Fibroblast of skin of right quadriceps (primary cell): ENCODE results near the gene CNPY1.
"Not testable (repeated sequence)": the region's sequence is repeated elsewhere in the genome, so short reads cannot be mapped to it uniquely, and the experiment has no call there.

ENCODE experiments used
- DNase-seq: peaks from one replicate; pipeline ENCODE4 v3.0.0-alpha.2; 2013

The CNPY1 gene

DNA sequence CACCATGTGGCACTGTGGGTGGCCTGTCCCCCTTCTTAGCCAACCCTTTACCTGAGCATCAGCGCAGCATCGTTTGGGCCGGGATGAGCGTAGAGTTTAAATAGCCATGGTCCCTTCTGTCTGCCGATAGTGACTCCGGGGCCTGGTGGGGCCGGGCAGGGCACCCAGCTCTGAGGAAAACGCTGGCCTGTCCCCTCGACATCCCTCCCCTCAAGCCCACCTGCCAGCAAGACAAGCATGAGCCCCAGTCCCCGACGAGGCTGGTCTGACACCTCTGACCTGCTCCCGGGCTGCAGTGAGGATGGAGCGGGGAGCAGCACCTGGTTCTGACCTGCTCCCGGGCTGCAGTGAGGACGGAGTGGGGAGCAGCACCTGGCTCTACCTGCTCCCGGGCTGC is 31.1 kb upstream of the CNPY1 start:
- DNase-seq, result no peak

- no peak for DNase-seq
These were observed 30.6 kb upstream of the CNPY1 start for GRCh38 chr7:155576900-155577508.

- no peak for DNase-seq
These were observed 30.1 kb upstream of the CNPY1 start for GRCh38 chr7:155576416-155576815.

DNA sequence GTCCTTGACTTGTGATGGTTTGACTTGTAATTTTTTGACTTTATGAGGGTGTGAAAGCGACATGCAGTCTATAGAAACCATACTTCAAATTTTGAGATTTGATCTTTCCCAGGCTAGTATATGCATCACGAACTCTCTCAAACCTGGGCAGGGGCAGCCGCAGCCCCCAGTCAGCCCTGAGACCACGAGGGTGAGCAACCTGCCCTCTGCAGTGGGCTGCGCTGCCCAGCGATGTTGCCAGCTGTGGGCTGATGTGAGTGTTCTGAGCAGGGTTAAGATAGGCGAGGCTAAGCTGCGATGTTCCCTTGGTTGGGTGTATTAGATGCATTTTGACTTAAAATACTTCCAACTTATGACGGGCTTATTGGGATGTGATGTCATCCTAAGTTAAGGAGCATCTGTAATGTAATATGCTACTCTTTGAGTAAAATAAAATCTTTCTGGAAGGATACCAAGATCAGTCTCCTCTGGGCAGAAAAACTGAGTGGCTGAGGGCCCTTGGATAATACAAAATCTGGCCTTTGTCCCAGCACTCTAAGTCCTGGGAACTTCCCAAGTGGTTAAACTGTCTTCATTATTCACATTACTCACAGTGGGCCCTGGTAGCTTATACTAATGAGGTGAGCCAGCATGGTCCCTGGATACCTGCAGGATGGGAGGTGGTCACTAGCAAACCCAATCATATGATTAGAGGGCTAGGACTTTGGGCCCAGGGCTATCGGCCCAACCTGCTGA is 28.4 kb upstream of the CNPY1 start:
- DNase-seq, result no peak

- no peak for DNase-seq
These were observed 25.4 kb upstream of the CNPY1 start for GRCh38 chr7:155571581-155572345.

- DNase-seq, result no peak
These were observed 24.6 kb upstream of the CNPY1 start for GRCh38 chr7:155570991-155571390.

GRCh38 chr7:155570171-155570958 is 24.0 kb upstream of the CNPY1 start:
- no peak for DNase-seq

- no peak for DNase-seq
These were observed 23.3 kb upstream of the CNPY1 start for GRCh38 chr7:155569681-155570080.

DNA sequence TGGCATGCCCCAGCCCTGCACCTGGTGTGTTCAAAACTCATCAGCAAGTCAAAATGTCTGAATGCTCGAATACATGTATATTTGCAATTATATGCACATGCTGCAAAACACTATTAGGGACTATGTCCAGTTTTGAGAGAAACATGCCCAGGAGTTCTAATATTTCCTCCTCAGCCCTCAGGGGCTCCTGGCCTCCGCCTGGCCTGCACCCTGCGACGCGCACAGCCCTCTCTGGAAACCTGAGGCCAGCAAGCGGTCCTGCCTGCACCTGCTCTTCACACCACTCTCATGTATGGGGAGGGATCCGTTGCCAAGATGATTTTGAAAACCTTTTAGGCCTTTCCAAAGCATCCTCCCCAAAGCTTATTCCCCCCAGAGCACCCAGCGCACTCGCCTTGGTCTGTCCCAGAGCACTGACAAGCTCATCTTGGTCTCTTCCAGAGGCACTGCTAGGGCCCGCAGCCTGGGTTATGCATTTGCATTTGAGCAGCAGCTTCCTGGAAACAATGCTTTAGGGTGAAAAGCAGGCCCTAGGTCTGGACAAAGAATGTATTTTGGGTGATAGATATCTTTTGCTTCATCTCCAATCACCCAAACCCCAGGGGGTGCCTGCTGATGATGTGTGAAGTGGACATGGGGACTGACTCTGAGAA is 22.6 kb upstream of the CNPY1 start:
- no peak for DNase-seq

DNA sequence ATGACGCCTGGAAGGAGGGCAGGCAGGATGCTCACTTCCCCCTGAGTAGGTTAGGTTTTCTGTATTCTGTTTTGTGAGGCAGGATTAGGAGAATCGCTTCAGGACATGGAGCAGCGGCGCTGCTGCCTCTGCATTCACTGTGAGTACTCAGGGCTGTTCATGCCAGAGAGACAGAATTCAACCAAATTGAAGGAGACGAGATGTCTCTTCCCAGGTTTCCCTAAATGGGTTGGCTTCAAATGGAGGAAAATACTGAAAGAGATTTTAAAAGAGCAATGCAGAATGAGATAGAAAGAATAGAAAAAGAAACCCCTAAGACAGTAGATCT is 21.9 kb upstream of the CNPY1 start:
- no peak for DNase-seq

DNA sequence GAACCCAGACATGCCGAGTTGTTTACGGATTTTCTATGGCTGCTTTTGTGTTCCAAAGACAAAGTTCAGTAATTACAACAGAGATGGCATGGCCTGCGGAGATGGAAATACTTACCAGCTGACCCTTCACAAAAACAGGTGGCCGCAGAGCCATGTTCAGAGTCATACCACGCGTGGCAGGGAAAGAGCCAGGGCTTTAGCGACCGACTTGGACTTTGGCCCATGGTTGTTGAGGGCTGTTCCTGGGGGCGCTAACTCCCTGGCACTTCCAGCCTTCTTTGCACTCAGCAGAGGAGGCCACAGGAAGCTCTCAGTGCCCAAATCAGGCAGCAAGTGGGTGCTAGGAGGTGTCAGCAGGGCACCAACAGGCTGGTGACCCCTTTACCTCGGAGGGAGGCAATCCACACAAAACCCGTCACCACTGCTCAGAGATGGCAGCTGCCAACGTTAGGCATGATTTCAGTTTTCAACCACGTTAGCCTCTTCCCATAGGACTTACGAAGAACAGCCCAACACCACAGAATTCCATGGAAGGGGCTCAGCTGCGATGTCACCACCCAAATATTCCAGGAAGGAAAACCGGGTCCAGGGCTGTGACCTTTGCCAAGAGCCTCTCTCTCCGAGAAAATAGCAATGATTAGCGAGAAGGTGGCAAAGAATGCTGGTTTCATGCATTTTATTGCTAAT is 21.4 kb upstream of the CNPY1 start:
- no peak for DNase-seq

GRCh38 chr7:155566011-155566836 is 19.9 kb upstream of the CNPY1 start:
- DNase-seq, result no peak

- no peak for DNase-seq
These were observed 19.2 kb upstream of the CNPY1 start for GRCh38 chr7:155565596-155565995.

GRCh38 chr7:155562976-155563375 is 16.6 kb upstream of the CNPY1 start:
- not testable (repeated sequence) for DNase-seq

DNA sequence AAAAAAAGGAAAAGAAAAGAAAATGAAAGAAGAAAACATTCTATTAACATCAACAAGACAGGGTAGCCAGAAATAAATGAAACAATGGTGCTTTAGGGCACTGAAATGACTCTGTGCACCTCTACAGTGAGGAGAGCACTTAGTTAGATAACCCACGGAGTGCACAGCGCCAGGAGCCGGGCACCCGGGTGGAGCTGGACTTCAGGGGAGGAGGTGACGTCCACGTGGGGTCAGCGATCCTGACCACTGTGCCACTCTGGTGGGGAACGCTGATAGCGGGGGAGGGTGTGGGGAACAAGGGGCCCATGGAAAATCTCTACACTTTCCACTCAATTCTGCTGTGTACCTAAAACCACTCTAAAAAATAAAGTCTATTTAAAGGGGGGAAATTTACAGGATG is 15.7 kb upstream of the CNPY1 start:
- no peak for DNase-seq

- no peak for DNase-seq
These were observed 14.8 kb upstream of the CNPY1 start for GRCh38 chr7:155560982-155561686.

DNA sequence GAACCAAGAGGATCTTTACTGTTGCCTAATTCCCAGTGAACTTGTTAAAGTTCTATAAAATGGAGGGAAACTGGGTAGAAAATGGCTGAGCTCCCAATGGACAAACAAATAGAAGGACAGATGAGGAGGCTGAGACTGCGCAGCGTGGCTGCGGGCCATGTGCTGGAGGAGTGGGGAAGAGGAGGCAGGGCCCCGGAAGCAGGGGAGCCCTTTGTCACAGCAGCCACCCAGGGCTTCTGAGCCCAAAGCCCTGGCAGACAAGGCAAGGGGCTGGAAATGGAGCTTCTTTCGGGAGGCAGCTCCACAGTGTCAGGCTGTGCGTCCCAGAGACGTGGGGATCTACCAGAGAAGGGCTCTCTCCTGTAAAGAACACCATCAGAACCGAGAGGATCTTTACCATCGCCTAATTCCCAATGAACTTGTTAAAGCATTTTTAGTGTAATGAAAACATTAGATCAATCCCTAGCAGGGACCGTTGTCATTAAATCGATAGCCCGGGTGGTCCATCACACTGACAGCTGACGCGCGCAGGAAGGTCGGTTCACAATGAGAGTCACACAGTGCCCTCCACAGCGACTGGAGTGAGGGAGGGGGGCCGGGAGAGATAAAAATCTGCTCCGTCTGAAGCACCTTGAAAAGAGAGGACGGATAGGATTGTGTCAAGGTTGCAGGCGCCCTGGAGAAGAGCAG is 14.0 kb upstream of the CNPY1 start:
- DNase-seq, result no peak

DNA sequence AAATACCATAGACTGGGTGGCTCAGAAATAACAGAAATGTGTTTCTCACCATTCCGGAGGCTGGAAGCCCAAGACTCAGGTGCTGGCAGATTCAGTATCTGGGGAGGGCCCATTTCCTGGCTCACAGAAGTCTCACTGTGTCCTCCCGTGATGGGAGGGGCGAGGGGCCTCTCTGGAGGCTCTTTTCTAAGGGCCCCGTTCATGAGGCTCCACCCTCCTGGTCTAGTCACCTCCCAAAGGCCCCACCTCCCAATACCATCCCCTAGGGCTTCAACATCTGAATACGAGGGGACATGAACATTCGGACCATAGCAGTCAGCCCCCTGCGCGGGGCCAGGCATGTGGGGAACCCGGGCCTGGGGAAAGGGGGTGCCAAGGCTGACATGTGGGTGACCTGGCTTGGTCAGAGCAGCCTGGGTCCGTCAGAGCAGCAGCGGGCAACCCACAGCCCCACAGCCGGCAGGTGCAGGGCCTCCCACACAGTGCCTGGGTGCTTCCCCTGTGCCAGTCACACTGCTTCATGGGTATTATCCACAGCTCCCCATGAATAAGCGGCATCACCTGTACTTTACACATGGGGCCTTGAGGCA is 13.3 kb upstream of the CNPY1 start:
- DNase-seq, result no peak

- DNase-seq, result no peak
These were observed 12.6 kb upstream of the CNPY1 start for GRCh38 chr7:155558961-155559360.

- DNase-seq, result no peak
These were observed 12.0 kb upstream of the CNPY1 start for GRCh38 chr7:155558351-155558750.
